Smooth muscle cell (in vitro differentiated cells): ENCODE results near the gene HS2ST1. TPM values are rescaled to one million over a fixed set of nuclear protein-coding genes. Genes with fewer than 3 reads are reported as not detected.
A peak's percentile ranks its signal among the peaks of the same experiment; 100 is the strongest.

Source experiments
- DNase-seq: peaks from one replicate; lab custom pipeline; 2025; ENCODE audit not compliant: unreplicated experiment; lab: John Stamatoyannopoulos, UW
- H2AFZ ChIP-seq: fragments of 200-600 bp; sonication (generic); 2 replicates; pipeline ENCODE4 v1.6.0; 2016; ENCODE audit warnings: antibody characterized with exemption, low read depth, mild to moderate bottlenecking
- H3F3A ChIP-seq: fragments of 200-600 bp; sonication (generic); 2 replicates; pipeline ENCODE4 v1.6.0; 2017; ENCODE audit warnings: antibody characterized with exemption, low read depth
- H3K27ac ChIP-seq: fragments of 200-600 bp; sonication (generic); 2 replicates; pipeline ENCODE4 v1.5.1; 2016; ENCODE audit warnings: low read depth, mild to moderate bottlenecking
- H3K27me3 ChIP-seq: fragments of 200-600 bp; sonication (generic); 2 replicates; pipeline ENCODE4 v1.6.1; 2016; ENCODE audit warnings: low read depth, mild to moderate bottlenecking
- H3K36me3 ChIP-seq: fragments of 200-600 bp; sonication (generic); 2 replicates; pipeline ENCODE4 v1.5.1; 2016; ENCODE audit warnings: low read depth
- H3K4me1 ChIP-seq: fragments of 200-600 bp; sonication (generic); 2 replicates; pipeline ENCODE4 v1.5.1; 2016; ENCODE audit warnings: low read depth
- H3K4me2 ChIP-seq: fragments of 200-600 bp; sonication (generic); 2 replicates; pipeline ENCODE4 v1.6.0; 2016; ENCODE audit warnings: mild to moderate bottlenecking
- H3K4me3 ChIP-seq: fragments of 200-600 bp; sonication (generic); 2 replicates; pipeline ENCODE4 v1.5.1; 2016; ENCODE audit warnings: mild to moderate bottlenecking
- H3K79me2 ChIP-seq: fragments of 200-600 bp; sonication (generic); 2 replicates; pipeline ENCODE4 v1.6.0; 2016; ENCODE audit warnings: low read depth, mild to moderate bottlenecking
- H3K9ac ChIP-seq: fragments of 200-600 bp; sonication (generic); 2 replicates; pipeline ENCODE4 v1.6.0; 2016; ENCODE audit warnings: low read depth
- H3K9me3 ChIP-seq: fragments of 200-600 bp; sonication (generic); replicated peaks from 2 replicates; pipeline ENCODE4 v1.5.1; 2016; ENCODE audit warnings: low read depth
- H4K20me1 ChIP-seq: fragments of 200-600 bp; sonication (generic); 2 replicates; pipeline ENCODE4 v1.6.0; 2016; ENCODE audit warnings: low read depth
- WGBS: methylation state at CpG from one replicate; pipeline ENCODE4 v1.1.7; 2016; ENCODE audit warnings: low lambda C conversion rate; 5-methylcytosine and 5-hydroxymethylcytosine counted together
- polyA plus RNA-seq: library from polyadenylated mRNA; unstranded; fragments of >200 nt; fragmentation: Nextera tagmentation; extraction: Ambion mirVana; gene quantifications from 2 replicates; pipeline ENCODE4 v1.2.1, GENCODE V29; 2016
- total RNA-seq: library from RNA; depleted of rRNA; stranded (reverse); fragments of >200 nt; gene quantifications from 2 replicates; pipeline ENCODE4 v1.2.3, GENCODE V29; 2014
- TF ChIP-seq, protein P1 (sequence below): fragments of 200-600 bp; sonication (generic); IDR thresholded peaks from 2 replicates; pipeline ENCODE4 v1.5.1; 2017; ENCODE audit warnings: borderline replicate concordance, mild to moderate bottlenecking, antibody characterized with exemption; ENCODE audit not compliant: insufficient read depth, poor library complexity, severe bottlenecking

HS2ST1 gene
- total and polyA plus RNA-seq, 2 experiments from 2014 or later = 14.6 to 35.6 TPM

DNA sequence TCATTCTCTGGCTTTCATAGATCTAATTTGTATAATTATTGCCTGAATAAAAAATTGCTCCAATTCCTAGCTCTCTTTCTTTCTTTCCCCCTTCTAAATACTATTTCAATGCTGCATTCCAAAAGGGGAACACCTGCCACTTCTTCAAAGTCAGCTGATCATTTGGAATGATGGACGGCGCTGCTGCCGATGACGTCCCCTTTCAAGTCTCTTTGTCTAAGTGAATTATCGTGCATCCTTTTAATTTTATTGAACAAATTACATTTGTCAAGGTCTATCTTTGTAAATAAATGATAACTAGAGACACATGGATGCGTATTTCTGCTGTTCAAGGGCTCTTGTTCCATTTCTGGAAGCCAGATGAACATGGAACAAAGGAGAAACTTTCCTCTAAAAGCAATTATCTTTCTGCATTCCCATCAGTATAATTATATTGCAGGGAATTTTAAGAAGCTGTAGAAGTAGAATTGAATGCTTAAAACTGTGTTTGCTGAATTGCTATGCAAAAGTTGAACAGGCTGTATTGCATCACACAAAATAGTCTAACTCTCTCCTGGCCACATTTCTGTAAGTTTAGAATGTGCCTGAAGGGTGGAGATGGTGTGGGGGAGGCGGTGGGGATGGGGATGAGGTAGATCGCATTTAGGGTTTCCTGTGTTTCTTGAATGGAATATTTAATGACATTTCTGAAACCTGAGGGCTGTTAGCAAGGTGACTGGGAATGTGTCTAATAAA is 222.3 kb downstream of the HS2ST1 start:
- no peak overlapping the region for H3K4me2 ChIP-seq
- H4K20me1 ChIP-seq = no peaks in the 10 kb centered on the region
- no peak overlapping the region for H2AFZ ChIP-seq
- H3K79me2 ChIP-seq = no peaks in the 10 kb centered on the region
- no peak overlapping the region for H3K9ac ChIP-seq
- peaks cover 6% of the 10 kb centered on the region for H3K4me1 ChIP-seq
- no peaks in the 10 kb centered on the region for H3K27me3 ChIP-seq
- H3K36me3 ChIP-seq = no peaks in the 10 kb centered on the region
- no peaks in the 10 kb centered on the region for H3K9me3 ChIP-seq
- no peak overlapping the region for H3K4me3 ChIP-seq
- TF ChIP-seq, protein P1, sequence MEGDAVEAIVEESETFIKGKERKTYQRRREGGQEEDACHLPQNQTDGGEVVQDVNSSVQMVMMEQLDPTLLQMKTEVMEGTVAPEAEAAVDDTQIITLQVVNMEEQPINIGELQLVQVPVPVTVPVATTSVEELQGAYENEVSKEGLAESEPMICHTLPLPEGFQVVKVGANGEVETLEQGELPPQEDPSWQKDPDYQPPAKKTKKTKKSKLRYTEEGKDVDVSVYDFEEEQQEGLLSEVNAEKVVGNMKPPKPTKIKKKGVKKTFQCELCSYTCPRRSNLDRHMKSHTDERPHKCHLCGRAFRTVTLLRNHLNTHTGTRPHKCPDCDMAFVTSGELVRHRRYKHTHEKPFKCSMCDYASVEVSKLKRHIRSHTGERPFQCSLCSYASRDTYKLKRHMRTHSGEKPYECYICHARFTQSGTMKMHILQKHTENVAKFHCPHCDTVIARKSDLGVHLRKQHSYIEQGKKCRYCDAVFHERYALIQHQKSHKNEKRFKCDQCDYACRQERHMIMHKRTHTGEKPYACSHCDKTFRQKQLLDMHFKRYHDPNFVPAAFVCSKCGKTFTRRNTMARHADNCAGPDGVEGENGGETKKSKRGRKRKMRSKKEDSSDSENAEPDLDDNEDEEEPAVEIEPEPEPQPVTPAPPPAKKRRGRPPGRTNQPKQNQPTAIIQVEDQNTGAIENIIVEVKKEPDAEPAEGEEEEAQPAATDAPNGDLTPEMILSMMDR = no peak
- 91% methylated on average over 8 of the region's 8 CpGs for WGBS
- H3K27ac ChIP-seq = no peak overlapping the region
- no peaks in the 10 kb centered on the region for H3F3A ChIP-seq
- DNase-seq = no peak

DNA sequence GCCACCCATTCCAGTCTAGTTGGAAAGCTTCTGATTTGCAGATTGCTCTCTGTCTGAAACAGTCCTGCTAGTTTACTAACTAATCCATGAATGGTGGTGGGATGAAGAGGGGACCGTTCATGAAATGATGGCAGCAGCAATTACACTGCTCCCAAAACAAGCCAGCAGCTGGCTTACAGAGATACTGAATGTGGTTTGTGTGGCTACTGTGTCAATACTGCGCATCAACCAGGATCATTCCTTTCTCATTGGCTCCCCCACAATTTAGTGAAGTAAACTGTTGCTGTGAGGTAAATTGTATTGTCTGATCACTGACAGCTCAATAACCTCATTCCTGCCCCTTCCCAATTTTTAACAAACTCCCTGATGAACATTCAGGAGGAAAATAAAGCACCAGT is 222.9 kb downstream of the HS2ST1 start:
- 93% methylated on average over 2 of the region's 2 CpGs for WGBS
- TF ChIP-seq, protein P1 = no peak
- Histone ChIP-seq H3K4me3 (no peak overlapping the region), H3K4me2 (no peak overlapping the region), H3F3A (no peaks in the 10 kb centered on the region), H3K36me3 (no peaks in the 10 kb centered on the region), H2AFZ (no peak overlapping the region), H3K27me3 (no peaks in the 10 kb centered on the region), H3K9ac (no peak overlapping the region), H4K20me1 (no peaks in the 10 kb centered on the region), H3K79me2 (no peaks in the 10 kb centered on the region), H3K9me3 (no peaks in the 10 kb centered on the region), H3K4me1 (peaks cover 3% of the 10 kb centered on the region), H3K27ac (no peak overlapping the region)
- no peak for DNase-seq

DNA sequence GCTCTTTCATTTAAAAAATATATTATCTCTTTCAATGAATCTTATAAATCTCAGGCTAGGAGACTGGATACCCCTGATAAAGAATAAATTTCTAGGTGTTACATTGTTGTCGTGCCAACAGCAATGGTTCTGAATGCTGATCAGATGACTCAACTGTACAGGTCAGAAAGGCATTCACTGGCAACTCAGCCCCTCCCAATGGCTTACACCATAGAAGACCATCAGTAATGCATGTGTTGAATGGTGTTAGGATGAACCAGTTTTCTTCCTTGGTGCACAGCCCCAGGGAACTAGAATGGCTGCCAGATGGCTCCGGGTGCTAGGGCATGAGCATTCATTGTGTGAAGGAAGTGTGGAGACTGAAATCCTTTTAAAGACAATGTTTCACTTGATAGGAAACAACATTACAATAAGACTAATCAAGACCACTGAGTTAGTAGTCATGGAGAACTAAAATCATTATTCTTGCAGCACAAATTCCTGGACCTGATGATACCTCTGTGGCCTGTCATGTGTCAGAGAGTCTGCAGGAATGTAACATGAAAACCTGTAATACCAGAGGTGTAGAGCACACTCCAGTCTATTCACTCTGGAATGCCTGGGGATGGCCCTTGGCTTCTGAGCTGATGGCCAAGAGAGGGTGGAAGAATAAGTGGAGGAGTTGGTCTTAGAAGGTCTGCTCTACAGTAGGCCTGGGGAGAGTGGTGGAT is 226.6 kb downstream of the HS2ST1 start:
- H3K79me2 ChIP-seq = no peaks in the 10 kb centered on the region
- H3K4me1 ChIP-seq = no peaks in the 10 kb centered on the region
- H3K27me3 ChIP-seq = no peaks in the 10 kb centered on the region
- no peak overlapping the region for H3K4me2 ChIP-seq
- no peak for DNase-seq
- H3K9me3 ChIP-seq = no peaks in the 10 kb centered on the region
- no peak overlapping the region for H3K4me3 ChIP-seq
- no peaks in the 10 kb centered on the region for H3K36me3 ChIP-seq
- no peak overlapping the region for H3K9ac ChIP-seq
- H3K27ac ChIP-seq = peak overlapping the region; percentile 39
- no peak overlapping the region for H2AFZ ChIP-seq
- TF ChIP-seq, protein P1 = no peak
- H4K20me1 ChIP-seq = no peaks in the 10 kb centered on the region
- 84% methylated on average over 2 of the region's 2 CpGs for WGBS
- no peaks in the 10 kb centered on the region for H3F3A ChIP-seq
